HUDEP-2 (cell line): ENCODE results near the gene TKTL1.

Experiments used
- DNase-seq, 76 experiments: peaks; one replicate each; lab custom pipeline; 2025; ENCODE audit not compliant: unreplicated experiment in 76 of 76; lab: John Stamatoyannopoulos, UW

TKTL1 gene

GRCh38 chrX:154373340-154374306, 78.0 kb downstream of the TKTL1 start:
- DNase-seq, result peak in 18 of 76 experiments; percentile 5 to 48 (median 25)

GRCh38 chrX:154374313-154375155, 78.9 kb downstream of the TKTL1 start, which contains the start of gene FLNA:
Gene FLNA (minus strand): TSS chrX:154374634. CDS start chrX:154371245, 3,389 bp downstream.
- peak in 6 of 76 experiments; percentile 2 to 18 (median 7) for DNase-seq

- no peak for DNase-seq
These were observed 79.5 kb downstream of the TKTL1 start for GRCh38 chrX:154375156-154375504.

GRCh38 chrX:154376774-154377173, 81.2 kb downstream of the TKTL1 start:
- no peak for DNase-seq

- peak in 29 of 76 experiments; percentile 1 to 53 (median 24) for DNase-seq
These were observed 82.6 kb downstream of the TKTL1 start for GRCh38 chrX:154378059-154378798.

- peak in 75 of 76 experiments; percentile 31 to 100 (median 98) for DNase-seq
These were observed 83.4 kb downstream of the TKTL1 start, which contains the start of gene EMD for GRCh38 chrX:154378799-154379568. Gene EMD (plus strand): TSS chrX:154379295. CDS start chrX:154379485, 190 bp downstream.

- no peak for DNase-seq
These were observed 84.0 kb downstream of the TKTL1 start for GRCh38 chrX:154379569-154379951.
